IPS-20b (cell line): ENCODE results near the gene SLC25A51.

Source experiments
- H3K27ac ChIP-seq: one replicate; pipeline ENCODE4 v1.5.1; 2013; ENCODE audit warnings: low read length
- H3K27me3 ChIP-seq: 2 replicates; pipeline ENCODE4 v1.6.1; 2013; ENCODE audit warnings: mild to moderate bottlenecking, low read length, inconsistent platforms; ENCODE audit not compliant: insufficient read depth
- H3K36me3 ChIP-seq: 2 replicates; pipeline ENCODE4 v1.6.1; 2013; ENCODE audit warnings: low read depth, mild to moderate bottlenecking, inconsistent platforms, low read length, moderate library complexity; ENCODE audit not compliant: insufficient read depth
- H3K4me1 ChIP-seq: 2 replicates; pipeline ENCODE4 v1.6.1; 2013; ENCODE audit warnings: mild to moderate bottlenecking, control low read depth, inconsistent platforms, low read length, moderate library complexity; ENCODE audit not compliant: insufficient read depth
- H3K4me3 ChIP-seq: 2 replicates; pipeline ENCODE4 v1.5.1; 2013; ENCODE audit warnings: mild to moderate bottlenecking, low read length, inconsistent platforms
- H3K9ac ChIP-seq: 2 replicates; pipeline ENCODE4 v1.6.1; 2013; ENCODE audit warnings: low read depth, mild to moderate bottlenecking, inconsistent platforms, low read length, moderate library complexity
- H3K9me3 ChIP-seq: 2 replicates; pipeline ENCODE4 v1.6.1; 2013; ENCODE audit warnings: mild to moderate bottlenecking, low read depth, low read length, inconsistent platforms; ENCODE audit not compliant: insufficient read depth

Gene SLC25A51

DNA sequence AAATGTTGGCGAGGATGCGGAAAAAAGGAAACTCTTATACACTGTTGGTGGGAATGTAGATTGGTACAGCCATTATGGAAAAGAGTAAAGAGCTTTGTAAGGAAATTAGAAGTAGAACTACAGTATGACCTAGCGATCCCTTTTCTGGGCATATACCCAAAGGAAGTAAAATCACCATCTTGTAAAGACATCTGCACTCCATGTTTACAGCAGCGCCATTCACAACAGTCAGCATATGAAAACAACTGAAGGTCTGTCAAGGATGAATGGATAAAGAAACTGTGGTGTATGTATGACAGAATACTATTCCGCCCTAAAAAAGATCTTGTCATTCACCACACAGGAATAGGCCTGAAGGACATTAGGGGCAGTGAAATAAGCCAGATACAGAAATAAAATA lies 27.7 kb upstream of the SLC25A51 start:
- H3K36me3 ChIP-seq = no peaks in the 10 kb centered on the region

DNA sequence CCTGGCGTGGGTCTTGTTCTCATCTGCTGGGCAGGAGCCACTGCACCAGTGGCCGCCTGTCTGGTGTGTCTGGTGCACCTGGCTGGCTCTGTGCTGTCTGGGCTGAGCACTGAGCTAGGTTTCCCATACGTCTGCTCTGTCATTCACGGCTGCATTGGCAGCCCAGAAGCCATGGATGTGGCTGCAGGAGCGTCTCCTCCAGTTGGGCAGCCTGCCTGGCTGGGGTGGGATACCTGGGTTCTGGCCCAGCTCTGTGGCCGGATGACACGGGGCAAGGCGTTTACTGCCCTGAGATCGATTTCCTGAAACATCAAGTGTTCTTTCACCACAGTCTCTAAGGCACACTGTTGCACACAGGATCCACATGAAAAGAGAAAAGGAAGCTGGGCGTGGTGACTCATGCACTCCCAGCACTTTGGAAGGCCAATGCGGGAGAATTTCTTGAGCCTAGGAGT lies 25.5 kb upstream of the SLC25A51 start:
- Histone ChIP-seq H3K27me3 (no peaks in the 10 kb centered on the region), H3K4me1 (peaks cover 4% of the 10 kb centered on the region; the same call in 1 of the 2 replicates), H3K9ac (no peak overlapping the region), H3K9me3 (no peaks in the 10 kb centered on the region), H3K4me3 (no peak overlapping the region), H3K27ac (no peak overlapping the region), H3K36me3 (no peaks in the 10 kb centered on the region)

More for the DNA sequence above, 27.7 kb upstream of the SLC25A51 start:
- Histone ChIP-seq H3K9me3 (no peaks in the 10 kb centered on the region), H3K27ac (no peak overlapping the region), H3K4me3 (no peak overlapping the region), H3K9ac (no peak overlapping the region), H3K4me1 (no peaks in the 10 kb centered on the region), H3K27me3 (no peaks in the 10 kb centered on the region)

DNA sequence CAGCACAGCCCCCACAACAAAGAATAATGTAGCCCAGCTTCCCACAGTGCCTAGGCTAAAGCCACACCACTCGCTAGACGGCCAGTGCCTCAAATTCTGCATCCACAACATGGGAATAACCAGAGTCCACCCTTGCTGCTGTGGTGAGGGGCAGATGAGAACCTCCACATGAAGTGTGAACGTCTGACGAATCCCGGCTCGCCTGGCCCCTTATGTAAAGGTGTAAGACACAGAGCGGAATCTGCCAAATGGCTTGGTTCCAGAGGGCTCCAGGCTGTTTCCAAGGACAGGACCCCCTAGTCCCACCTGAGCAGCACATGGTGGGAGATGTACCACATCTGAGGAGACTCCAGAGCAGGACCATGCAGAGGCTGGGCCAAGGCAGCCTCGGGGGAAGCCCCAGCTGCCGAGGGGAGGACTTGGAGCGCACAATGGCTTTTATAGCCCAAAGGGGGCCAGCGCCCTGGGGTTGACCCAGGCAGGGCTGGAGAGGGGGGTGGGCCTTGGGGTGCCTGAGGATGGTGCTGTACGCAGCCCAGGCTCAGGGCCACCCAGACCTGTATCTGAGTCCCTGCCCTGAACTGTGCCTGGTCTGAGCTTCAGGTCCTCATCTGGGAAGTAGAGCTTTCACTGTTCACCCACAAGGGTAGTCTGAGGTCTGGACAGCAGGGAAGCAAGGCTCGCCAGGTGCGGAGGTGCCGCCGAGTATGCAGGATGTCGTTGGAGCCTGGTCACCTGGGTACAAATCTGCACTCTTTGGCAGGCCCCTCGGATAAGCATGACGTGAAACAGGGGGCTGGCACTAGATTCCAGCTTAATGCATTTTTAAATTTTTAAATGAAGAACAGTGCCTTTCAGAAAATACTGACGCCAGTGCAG lies 24.9 kb upstream of the SLC25A51 start:
- Histone ChIP-seq H3K36me3 (no peaks in the 10 kb centered on the region), H3K4me3 (no peak overlapping the region), H3K27ac (no peak overlapping the region), H3K4me1 (peaks cover 4% of the 10 kb centered on the region; the same call in 1 of the 2 replicates), H3K9me3 (no peaks in the 10 kb centered on the region), H3K9ac (no peak overlapping the region), H3K27me3 (no peaks in the 10 kb centered on the region)

DNA sequence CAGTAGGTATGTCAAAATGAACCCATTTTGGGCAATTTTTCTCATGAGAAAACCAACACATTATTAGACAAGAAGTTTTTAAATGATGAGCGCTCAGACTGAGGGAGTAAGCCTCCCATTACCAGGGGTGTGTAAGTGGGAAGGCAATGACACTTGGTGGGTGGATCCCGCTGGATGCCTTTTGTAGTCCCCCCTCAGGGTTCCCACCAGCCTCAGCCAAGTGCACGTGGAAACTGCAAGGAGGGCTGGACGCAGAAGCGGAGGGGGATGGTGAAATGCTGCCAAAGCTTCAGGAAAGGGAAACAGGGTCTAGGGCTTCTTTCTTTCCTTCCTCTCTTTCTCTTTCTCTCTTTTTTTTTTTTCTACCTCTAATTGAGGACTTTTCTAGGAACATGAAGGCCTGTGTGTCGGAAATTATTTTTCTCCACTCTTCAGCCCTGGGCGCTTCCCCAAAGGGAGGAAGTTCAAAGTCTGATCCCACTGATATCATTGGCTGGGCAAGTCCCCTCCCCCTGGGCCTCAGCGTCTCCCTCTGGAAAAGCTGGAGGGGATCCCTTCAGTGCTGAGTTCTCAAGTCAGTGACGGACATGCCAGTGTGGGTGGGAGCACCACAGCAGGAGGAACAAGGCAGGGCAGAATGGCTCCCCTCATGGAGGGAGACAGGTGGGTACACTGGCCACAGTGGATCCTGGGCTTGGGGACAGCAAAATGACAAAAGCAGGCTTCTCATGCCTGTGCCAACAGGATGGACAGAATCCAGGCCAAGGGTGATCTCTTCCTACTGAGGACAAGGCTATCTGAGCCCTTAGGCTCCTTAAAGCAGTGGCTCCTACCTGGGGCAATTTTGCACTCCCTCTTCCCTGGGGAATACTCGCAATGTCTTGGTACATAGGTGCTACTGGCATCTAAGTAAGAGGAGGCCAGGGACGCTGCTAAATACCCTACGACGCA lies 23.9 kb upstream of the SLC25A51 start:
- H3K36me3 ChIP-seq = no peaks in the 10 kb centered on the region
- H3K4me3 ChIP-seq = no peak overlapping the region
- no peak overlapping the region for H3K9ac ChIP-seq
- no peaks in the 10 kb centered on the region for H3K9me3 ChIP-seq
- no peaks in the 10 kb centered on the region for H3K27me3 ChIP-seq
- H3K4me1 ChIP-seq = peaks cover 12% of the 10 kb centered on the region
- no peak overlapping the region for H3K27ac ChIP-seq

DNA sequence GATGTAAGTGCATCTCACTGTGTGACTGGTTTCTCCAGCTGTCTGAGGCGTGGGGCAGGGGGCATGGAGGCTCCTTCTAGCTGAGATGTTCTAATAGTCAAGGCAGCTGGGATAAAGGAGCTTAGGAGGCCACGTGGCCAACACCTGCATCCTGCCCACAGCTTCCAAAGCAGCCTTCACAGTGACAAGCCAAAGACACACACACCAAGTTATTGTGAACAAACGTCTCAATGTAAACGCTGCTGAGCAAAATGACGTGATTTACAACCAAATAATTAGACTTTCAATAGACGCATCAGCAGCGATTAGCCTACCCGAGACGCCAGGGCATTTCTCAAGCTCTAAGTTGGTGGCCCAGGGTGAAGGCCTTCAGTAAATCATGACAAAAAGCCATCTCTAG lies 23.2 kb upstream of the SLC25A51 start:
- Histone ChIP-seq H3K27me3 (no peaks in the 10 kb centered on the region), H3K4me1 (peaks cover 16% of the 10 kb centered on the region), H3K4me3 (no peak overlapping the region), H3K9me3 (no peaks in the 10 kb centered on the region), H3K9ac (no peak overlapping the region), H3K36me3 (no peaks in the 10 kb centered on the region), H3K27ac (no peak overlapping the region)

DNA sequence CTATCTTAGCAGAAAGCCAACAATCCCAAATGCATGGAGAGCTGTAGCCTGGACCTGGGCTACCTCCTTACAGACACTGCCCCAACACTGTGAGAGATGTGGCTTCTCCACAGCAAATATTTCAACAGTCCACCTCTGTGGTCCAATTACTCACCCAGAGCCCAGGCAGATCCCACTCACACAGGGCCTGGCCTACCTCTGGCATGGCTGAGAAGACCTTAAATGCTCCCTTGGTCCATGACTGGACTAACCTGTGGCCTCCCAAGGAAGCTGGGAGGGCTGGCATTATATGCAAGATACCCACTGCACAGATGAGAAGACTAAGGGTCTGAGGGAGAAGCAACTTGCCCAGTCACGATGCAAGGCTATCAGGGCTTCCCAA lies 22.8 kb upstream of the SLC25A51 start:
- H3K27ac ChIP-seq = no peak overlapping the region
- no peaks in the 10 kb centered on the region for H3K9me3 ChIP-seq
- no peaks in the 10 kb centered on the region for H3K36me3 ChIP-seq
- H3K4me1 ChIP-seq = peaks cover 16% of the 10 kb centered on the region
- no peak overlapping the region for H3K4me3 ChIP-seq
- no peaks in the 10 kb centered on the region for H3K27me3 ChIP-seq
- no peak overlapping the region for H3K9ac ChIP-seq

DNA sequence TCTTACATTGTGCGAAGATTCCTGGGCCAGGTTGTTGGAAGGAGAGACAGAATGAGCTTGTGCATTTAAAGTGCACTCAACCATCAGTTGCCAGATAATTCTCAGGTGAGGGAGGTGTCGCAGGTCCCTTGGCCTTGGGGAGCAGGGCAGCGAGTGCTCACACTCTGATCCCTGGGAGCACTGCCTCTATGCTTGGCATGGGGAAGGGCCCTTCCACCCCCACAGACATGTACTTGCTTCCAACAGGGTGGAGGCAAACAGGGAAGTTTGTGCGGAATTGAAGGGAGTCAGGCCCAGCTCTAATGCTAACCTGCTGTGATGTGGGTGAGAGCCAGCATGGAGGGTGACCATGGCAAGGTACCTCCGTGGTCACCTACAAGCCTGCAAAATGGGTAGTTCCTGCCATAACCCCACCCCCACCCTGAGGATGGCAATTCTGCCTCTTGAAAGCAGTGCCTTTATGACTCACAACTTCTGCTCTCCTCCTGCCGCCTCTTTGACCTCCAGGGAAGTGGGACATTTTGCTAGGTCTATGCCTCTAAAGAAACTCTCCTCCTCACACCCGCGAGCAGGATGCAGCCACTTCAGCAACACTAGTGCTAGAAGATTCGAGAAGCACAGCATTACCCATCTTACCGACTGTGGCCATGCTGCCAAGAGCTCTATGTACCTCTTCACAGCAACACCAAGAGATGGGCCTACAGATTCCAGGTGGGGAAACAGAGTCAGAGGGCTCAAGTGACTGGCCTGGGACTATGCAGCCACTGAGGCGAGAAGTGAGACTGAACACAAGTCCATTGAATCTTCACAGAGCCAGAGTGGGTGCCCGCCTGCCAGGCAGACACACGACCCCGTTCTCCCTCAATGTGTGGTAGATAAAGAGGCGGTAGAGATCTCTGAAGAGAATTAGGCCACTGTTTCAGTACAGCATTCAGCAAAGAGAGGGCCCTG lies 22.1 kb upstream of the SLC25A51 start:
- Histone ChIP-seq H3K27ac (no peak overlapping the region), H3K9me3 (no peaks in the 10 kb centered on the region), H3K4me3 (no peak overlapping the region), H3K4me1 (peaks cover 16% of the 10 kb centered on the region), H3K27me3 (no peaks in the 10 kb centered on the region), H3K36me3 (no peaks in the 10 kb centered on the region), H3K9ac (no peak overlapping the region)

DNA sequence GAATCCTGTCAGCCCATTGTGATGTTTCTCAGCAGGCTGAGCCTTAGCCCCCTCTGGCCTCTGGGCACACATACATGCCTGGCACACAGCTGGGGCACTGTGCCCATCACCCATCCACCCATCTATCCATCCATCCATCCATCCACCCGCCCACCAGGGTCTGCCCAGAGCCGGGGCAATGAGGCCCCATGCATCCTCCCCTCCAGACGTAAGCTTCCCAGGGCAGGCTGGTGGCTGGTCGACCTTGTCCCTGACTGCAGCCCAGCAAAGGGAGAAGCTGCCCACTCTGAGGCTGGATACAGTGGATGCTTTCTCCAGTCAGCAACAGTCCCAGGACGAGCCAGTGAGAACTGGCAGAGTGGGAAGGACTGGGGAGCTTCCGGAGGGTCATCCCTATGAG lies 21.1 kb upstream of the SLC25A51 start:
- Histone ChIP-seq H3K4me3 (no peak overlapping the region), H3K4me1 (peaks cover 19% of the 10 kb centered on the region), H3K36me3 (no peaks in the 10 kb centered on the region), H3K27me3 (no peaks in the 10 kb centered on the region), H3K9me3 (no peaks in the 10 kb centered on the region), H3K27ac (no peak overlapping the region), H3K9ac (no peak overlapping the region)

DNA sequence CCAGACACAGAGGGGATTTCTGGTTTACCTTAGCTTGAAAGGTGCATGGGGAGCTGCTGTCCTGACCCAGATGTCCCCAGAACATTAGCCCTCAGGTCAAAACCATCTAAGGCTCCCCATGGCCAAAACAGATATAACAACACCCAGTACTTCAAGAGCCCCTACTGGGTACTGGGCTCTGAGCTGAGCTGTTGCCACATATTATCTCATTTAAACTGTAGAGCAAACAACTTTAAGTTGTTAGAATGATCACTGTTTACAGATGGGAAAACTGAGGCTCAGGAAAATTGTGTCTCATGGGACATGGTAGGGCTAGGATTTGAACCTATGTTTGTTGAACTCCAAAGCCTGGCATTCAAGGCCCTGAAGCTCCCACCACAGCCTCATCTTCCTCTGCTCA lies 20.6 kb upstream of the SLC25A51 start:
- Histone ChIP-seq H3K4me3 (no peak overlapping the region), H3K9me3 (no peaks in the 10 kb centered on the region), H3K27ac (no peak overlapping the region), H3K27me3 (no peaks in the 10 kb centered on the region), H3K36me3 (no peaks in the 10 kb centered on the region), H3K9ac (no peak overlapping the region), H3K4me1 (peaks cover 24% of the 10 kb centered on the region)

DNA sequence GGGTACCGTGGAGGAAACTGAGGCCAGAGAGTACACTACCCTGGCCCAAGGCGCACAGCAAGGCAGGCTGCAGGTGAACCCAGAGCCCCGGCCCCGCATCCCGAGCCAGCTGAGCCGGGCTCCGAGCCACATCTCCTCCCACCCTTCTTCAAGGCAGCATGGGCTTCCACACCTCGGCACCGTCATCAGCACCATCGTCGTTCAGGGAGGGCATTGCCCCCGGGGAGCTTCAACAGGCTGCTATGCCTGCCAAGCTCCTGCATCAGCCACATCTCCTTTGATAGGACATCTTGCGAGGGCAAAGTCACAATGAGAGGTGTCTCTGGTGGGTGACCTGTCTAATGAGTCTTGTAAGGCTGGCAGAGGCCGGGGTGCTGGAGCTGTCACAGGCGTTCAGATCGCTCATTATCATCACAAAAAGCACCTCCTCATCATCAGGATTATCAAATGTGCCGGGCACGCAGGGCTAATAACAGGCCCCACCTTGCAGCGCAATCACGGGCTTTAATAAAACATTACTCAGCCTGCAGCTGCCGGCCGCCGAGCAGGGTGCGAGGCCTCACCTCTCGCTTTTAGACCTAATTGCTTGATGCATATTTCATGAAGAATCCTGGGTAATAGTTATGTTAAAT lies 20.0 kb upstream of the SLC25A51 start:
- Histone ChIP-seq H3K27ac (no peak overlapping the region), H3K27me3 (no peaks in the 10 kb centered on the region), H3K9me3 (no peaks in the 10 kb centered on the region), H3K36me3 (no peaks in the 10 kb centered on the region), H3K4me1 (peaks cover 27% of the 10 kb centered on the region), H3K9ac (no peak overlapping the region), H3K4me3 (no peak overlapping the region)
